ENCODE measurements around the gene CYSRT1.

DNA sequence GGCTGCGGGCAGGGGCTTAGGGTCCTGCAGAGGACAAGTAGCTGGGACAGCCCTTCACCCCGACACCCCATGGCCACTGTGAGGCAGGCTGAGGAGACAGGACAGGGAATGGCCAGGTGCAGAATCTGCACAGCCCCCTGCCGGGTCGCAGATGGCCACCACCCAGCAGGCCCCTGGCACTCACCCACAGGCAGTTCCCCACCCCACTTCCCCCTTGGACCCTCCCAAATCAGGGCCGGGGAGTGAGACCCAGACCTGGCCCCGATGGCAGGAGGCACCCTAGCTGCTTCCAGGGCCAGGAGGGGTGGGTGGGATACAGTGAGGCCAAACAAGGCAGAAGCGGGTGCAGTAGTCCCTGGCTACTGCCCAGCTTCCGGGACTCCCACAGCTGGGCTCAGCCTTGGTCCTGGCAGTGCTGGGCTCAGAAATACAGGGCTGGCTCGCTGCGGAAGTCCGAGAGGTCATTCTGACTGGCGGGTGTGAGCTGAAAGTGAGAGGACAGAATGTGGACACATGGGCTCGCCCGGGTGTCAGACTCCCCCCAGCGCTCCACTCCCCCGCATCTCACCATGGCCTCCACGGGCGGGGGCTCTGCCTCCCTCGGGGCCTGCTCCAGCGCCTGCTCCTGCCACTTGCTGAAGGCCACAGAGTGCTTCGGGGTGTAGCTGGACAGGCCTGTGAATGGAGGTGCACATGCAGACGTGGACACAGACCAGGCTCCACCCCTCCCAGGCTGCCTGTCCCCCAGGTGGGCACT, 33.1 kb upstream of the CYSRT1 start:
- TF ChIP-seq GATA3 (IDR thresholded peaks at IDR 0.05; ENCODE audit: low read depth, low read length) (no peak), GATA2 (IDR thresholded peaks at IDR 0.05; ENCODE audit: low read depth, low read length) (no peak)

All from SH-SY5Y (cell line).